Fibroblast of the aortic adventitia (primary cell): Measurements from ENCODE around the gene CLECL1. TPM values are rescaled to one million over a fixed set of nuclear protein-coding genes. Genes with fewer than 3 reads are reported as not detected.
"Not testable (repeated sequence)": the region's sequence is repeated elsewhere in the genome, so short reads cannot be mapped to it uniquely, and the experiment has no call there.

Source experiments
- DNase-seq: peaks from one replicate; pipeline ENCODE4 v3.0.0-alpha.2; 2010; ENCODE audit warnings: low read depth
- H3K4me3 ChIP-seq: 2 replicates; pipeline ENCODE4 v1.5.1; 2011; ENCODE audit warnings: low read depth, mild to moderate bottlenecking, control low read depth, low read length, moderate library complexity
- total RNA-seq: library from RNA; depleted of rRNA; stranded (reverse); fragments of >200 nt; gene quantifications from 2 replicates; pipeline ENCODE4 v1.2.3, GENCODE V29; 2012; ENCODE audit warnings: low replicate concordance
- TF ChIP-seq, protein P1 (sequence below): IDR thresholded peaks from 2 replicates; pipeline ENCODE4 v1.5.1; 2011; ENCODE audit warnings: mild to moderate bottlenecking, low read length, control low read depth, inconsistent platforms; ENCODE audit not compliant: insufficient read depth

The CLECL1 gene
- total RNA-seq, 1 donor = not detected

DNA sequence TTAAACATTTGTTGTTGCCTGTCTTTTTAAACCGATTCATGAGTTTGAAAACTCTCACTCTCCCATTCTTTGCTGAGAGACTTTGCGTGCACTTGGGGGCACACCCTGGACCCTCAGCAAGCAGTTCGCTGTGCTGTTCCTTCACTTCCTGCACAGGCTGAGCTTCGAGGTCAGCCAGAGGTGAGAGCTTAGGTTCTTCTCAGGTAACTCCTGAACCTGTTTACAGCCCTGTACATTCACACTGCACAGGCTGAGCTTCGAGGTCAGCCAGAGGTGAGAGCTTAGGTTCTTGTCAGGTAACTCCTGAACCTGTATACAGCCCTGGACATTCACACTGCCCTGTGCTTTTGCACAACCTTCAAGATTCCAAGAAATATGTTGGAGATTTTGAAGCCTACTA, 9.8 kb upstream of the CLECL1 start:
- H3K4me3 ChIP-seq = no peak overlapping the region
- no peak for DNase-seq
- TF ChIP-seq, protein P1, sequence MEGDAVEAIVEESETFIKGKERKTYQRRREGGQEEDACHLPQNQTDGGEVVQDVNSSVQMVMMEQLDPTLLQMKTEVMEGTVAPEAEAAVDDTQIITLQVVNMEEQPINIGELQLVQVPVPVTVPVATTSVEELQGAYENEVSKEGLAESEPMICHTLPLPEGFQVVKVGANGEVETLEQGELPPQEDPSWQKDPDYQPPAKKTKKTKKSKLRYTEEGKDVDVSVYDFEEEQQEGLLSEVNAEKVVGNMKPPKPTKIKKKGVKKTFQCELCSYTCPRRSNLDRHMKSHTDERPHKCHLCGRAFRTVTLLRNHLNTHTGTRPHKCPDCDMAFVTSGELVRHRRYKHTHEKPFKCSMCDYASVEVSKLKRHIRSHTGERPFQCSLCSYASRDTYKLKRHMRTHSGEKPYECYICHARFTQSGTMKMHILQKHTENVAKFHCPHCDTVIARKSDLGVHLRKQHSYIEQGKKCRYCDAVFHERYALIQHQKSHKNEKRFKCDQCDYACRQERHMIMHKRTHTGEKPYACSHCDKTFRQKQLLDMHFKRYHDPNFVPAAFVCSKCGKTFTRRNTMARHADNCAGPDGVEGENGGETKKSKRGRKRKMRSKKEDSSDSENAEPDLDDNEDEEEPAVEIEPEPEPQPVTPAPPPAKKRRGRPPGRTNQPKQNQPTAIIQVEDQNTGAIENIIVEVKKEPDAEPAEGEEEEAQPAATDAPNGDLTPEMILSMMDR = no peak

DNA sequence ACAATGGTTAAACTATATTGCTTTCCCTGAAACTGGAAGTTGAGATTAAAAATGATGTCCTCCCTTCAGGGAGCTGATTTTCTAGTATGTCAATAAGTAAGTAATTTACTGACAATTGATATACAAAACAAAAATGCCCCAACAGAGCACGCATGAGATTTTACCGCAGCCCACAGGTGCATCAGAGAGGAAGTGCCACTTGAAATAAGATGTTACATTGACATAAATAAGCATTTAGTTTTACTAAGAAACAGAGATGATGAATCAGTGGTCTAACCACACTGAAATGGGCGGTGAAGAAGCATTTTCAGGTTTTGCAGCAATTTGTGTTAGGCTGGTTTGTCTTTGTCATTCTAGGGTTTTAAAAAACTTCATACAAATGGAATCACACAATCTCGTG, 8.8 kb upstream of the CLECL1 start:
- TF ChIP-seq, protein P1 = no peak

DNA sequence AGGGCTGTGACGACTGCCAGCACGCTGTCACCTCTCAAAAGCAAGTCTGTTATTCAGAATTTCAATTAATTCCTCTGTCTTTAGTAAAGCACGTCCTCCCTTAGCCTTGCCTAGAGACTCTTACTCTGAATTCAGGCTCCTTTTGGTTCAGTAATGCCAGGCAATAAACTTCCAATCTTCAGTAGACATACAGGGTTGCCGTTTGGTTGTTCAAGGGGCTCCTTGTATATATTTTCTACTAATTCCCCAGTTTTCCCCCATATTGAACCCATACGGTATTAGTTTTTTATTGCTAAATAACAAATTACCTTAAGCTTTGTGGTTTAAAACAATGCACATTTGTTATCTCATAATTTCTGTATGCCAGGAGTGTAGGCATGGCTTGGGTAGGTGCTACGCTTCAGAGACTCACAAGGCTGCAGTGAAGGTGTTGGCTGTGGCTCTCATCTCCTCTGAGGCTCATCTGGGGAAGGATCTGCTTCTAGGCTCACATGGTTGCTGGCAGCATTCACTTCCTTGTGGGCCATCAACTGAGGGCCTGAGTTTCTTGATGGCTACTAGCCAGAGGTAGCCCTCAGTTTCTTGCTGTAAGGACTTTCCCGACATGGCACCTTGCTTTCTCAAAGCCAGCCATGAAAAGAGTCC, 7.3 kb upstream of the CLECL1 start:
- no peak for DNase-seq
- no peak overlapping the region for H3K4me3 ChIP-seq
- TF ChIP-seq, protein P1 = no peak

More for the DNA sequence above, 8.8 kb upstream of the CLECL1 start:
- DNase-seq = no peak
- no peak overlapping the region for H3K4me3 ChIP-seq

DNA sequence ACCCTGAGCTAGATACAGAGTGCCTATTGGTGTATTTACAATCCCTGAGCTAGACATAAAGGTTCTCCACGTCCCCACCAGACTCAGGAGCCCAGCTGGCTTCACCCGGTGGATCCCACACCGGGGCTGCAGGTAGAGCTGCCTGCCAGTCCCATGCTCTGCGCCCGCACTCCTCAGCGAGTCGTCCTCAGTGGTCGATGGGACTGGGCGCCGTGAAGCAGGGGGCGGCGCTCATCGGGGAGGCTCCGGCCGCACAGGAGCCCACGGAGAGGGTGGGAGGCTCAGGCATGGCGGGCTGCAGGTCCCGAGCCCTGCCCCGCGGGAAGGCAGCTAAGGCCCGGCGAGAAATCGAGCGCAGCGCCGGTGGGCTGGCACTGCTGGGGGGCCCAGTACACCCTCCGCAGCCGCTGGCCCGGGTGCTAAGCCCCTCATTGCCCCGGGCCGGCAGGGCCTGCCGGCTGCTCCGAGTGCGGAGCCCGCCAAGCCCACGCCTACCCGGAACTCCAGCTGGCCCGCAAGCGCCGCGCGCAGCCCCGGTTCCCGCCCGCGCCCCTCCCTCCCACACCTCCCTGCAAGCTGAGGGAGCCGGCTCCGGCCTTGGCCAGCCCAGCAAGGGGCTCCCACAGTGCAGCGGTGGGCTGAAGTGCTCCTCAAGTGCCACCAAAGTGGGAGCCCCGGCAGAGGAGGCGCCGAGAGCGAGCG, 6.7 kb upstream of the CLECL1 start:
- peak overlapping the region; percentile 22 for H3K4me3 ChIP-seq
- DNase-seq = not testable (repeated sequence)

DNA sequence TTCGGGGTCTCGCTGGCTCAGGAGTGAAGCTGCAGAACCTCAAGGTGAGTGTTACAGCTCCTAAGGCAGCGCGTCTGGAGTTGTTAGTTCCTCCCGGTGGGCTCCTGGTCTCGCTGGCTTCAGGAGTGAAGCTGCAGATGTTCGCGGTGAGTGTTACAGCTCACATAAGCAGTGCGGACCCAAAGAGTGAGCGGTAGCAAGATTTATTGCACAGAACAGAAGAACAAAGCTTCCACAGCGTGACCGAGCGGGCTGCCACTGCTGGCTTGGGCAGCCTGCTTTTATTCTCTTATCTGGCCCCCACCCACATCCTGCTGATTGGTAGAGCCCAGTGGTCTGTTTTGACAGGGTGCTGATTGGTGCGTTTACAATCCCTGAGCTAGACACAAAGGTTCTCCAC, 6.0 kb upstream of the CLECL1 start:
- not testable (repeated sequence) for DNase-seq, H3K4me3 ChIP-seq

DNA sequence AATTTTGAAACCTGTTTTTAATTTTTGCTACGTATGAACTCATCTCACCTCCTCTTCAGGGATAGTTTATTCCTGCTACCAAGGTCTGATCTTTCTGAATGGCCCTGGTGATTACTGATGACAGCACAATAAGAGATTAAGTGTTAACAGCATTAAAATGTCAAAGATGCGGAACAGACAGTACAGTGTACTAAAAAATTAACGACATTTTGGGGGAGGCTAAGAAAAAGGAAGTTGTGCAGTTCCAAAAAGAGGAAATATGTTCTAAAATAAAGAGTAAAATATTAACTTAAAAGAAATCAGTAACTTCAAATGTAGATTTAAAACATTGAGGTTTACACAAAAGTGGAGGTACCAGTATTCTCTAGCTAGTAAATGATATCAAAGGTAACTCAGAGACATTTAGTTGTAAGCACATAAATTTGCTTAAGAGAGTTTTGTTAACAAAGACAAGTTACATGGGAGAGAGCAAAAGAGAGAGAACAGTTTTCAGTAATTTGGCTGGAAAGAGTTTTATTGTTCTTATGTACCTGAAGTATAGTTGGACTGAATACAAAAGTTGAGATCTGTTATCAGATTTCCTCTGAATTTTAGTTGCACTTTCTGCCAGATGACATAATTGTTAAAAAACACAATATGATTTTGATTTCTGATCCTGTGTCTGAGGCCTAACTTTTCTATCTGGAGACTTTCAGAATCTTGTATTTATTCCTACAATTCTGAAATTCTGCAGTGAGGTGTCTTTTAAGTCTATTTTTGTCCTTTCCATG, 4.2 kb upstream of the CLECL1 start:
- DNase-seq = no peak
- TF ChIP-seq, protein P1 = no peak
- no peak overlapping the region for H3K4me3 ChIP-seq

DNA sequence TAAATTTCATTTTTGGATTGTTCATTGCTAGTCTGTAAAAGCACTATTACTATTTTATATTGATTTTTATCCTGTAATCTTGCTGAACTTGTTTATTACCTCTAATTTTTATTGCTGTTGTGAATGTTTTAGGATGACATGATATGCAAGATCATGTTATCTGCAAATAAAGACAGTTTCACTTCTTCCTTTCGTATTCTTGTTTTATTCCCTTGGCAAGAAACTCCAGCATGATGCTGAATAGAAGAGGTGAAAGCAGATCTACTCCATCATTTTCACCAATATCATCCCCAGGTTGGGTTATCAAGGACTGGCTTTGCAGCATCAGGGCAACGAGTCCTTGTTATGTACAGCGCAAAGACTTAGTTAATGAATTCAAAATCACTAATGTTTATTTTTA, 2.7 kb upstream of the CLECL1 start:
- no peak overlapping the region for H3K4me3 ChIP-seq
- TF ChIP-seq, protein P1 = no peak
- no peak for DNase-seq
